Measurements from ENCODE around the gene TRERF1.
A peak's percentile ranks its signal among the peaks of the same experiment; 100 is the strongest.

Gene TRERF1

GRCh38 chr6:42264162-42264851 is 187.4 kb downstream of the TRERF1 start:
- Mint-ChIP-seq H3K27ac (no peak overlapping the region), H3K4me3 (no peak overlapping the region), H3K9me3 (no peaks in the 10 kb centered on the region), H3K27me3 (no peaks in the 10 kb centered on the region), H3K36me3 (ENCODE audit: low read depth) (peaks cover 47% of the 10 kb centered on the region), H3K4me1 (ENCODE audit: low read depth) (peaks cover 12% of the 10 kb centered on the region)
- no peak for DNase-seq

- Mint-ChIP-seq H3K9me3 (no peaks in the 10 kb centered on the region), H3K27ac (peak overlapping the region; percentile 28), H3K4me3 (no peak overlapping the region), H3K4me1 (ENCODE audit: low read depth) (peaks cover 11% of the 10 kb centered on the region), H3K36me3 (ENCODE audit: low read depth) (peaks cover 43% of the 10 kb centered on the region), H3K27me3 (no peaks in the 10 kb centered on the region)
- DNase-seq, result no peak
Measured at GRCh38 chr6:42263165-42263728, 188.5 kb downstream of the TRERF1 start.

GRCh38 chr6:42260972-42261371 is 190.8 kb downstream of the TRERF1 start:
- no peaks in the 10 kb centered on the region for H3K27me3 Mint-ChIP-seq
- H3K4me3 Mint-ChIP-seq, result no peak overlapping the region
- no peaks in the 10 kb centered on the region for H3K9me3 Mint-ChIP-seq
- DNase-seq, result peak; percentile 67
- peaks cover 51% of the 10 kb centered on the region for H3K36me3 Mint-ChIP-seq (ENCODE audit: low read depth)
- H3K27ac Mint-ChIP-seq, result peak overlapping the region; percentile 63
- H3K4me1 Mint-ChIP-seq (ENCODE audit: low read depth), result peaks cover 11% of the 10 kb centered on the region

GRCh38 chr6:42260396-42260888 is 191.3 kb downstream of the TRERF1 start:
- H3K27ac Mint-ChIP-seq, result peak overlapping the region; percentile 57
- H3K4me3 Mint-ChIP-seq, result no peak overlapping the region
- no peaks in the 10 kb centered on the region for H3K27me3 Mint-ChIP-seq
- H3K4me1 Mint-ChIP-seq (ENCODE audit: low read depth), result peaks cover 12% of the 10 kb centered on the region
- no peaks in the 10 kb centered on the region for H3K9me3 Mint-ChIP-seq
- peaks cover 56% of the 10 kb centered on the region for H3K36me3 Mint-ChIP-seq (ENCODE audit: low read depth)
- no peak for DNase-seq

GRCh38 chr6:42259841-42260395 is 191.8 kb downstream of the TRERF1 start:
- DNase-seq, result no peak
- peaks cover 61% of the 10 kb centered on the region for H3K36me3 Mint-ChIP-seq (ENCODE audit: low read depth)
- peaks cover 17% of the 10 kb centered on the region for H3K4me1 Mint-ChIP-seq (ENCODE audit: low read depth)
- H3K4me3 Mint-ChIP-seq, result no peak overlapping the region
- peak overlapping the region; percentile 57 for H3K27ac Mint-ChIP-seq
- no peaks in the 10 kb centered on the region for H3K27me3 Mint-ChIP-seq
- H3K9me3 Mint-ChIP-seq, result no peaks in the 10 kb centered on the region

- H3K4me3 Mint-ChIP-seq, result no peak overlapping the region
- DNase-seq, result no peak
- H3K9me3 Mint-ChIP-seq, result no peaks in the 10 kb centered on the region
- H3K4me1 Mint-ChIP-seq (ENCODE audit: low read depth), result peaks cover 20% of the 10 kb centered on the region
- H3K27ac Mint-ChIP-seq, result no peak overlapping the region
- H3K27me3 Mint-ChIP-seq, result no peaks in the 10 kb centered on the region
- peaks cover 63% of the 10 kb centered on the region for H3K36me3 Mint-ChIP-seq (ENCODE audit: low read depth)
Measured at GRCh38 chr6:42259286-42259685, 192.4 kb downstream of the TRERF1 start.

- Mint-ChIP-seq H3K9me3 (no peaks in the 10 kb centered on the region), H3K27ac (peak overlapping the region; percentile 19), H3K4me3 (no peak overlapping the region), H3K4me1 (ENCODE audit: low read depth) (peaks cover 20% of the 10 kb centered on the region), H3K27me3 (no peaks in the 10 kb centered on the region), H3K36me3 (ENCODE audit: low read depth) (peaks cover 66% of the 10 kb centered on the region)
- no peak for DNase-seq
Measured at GRCh38 chr6:42257614-42258013, 194.1 kb downstream of the TRERF1 start.

- DNase-seq, result no peak
- H3K27me3 Mint-ChIP-seq, result no peaks in the 10 kb centered on the region
- H3K4me1 Mint-ChIP-seq (ENCODE audit: low read depth), result peaks cover 19% of the 10 kb centered on the region
- peaks cover 70% of the 10 kb centered on the region for H3K36me3 Mint-ChIP-seq (ENCODE audit: low read depth)
- H3K9me3 Mint-ChIP-seq, result no peaks in the 10 kb centered on the region
- H3K27ac Mint-ChIP-seq, result no peak overlapping the region
- H3K4me3 Mint-ChIP-seq, result no peak overlapping the region
Measured at GRCh38 chr6:42257063-42257462, 194.7 kb downstream of the TRERF1 start.

- no peak for DNase-seq
- Mint-ChIP-seq H3K4me3 (no peak overlapping the region), H3K27ac (peak overlapping the region; percentile 63), H3K36me3 (ENCODE audit: low read depth) (peaks cover 76% of the 10 kb centered on the region), H3K27me3 (no peaks in the 10 kb centered on the region), H3K4me1 (ENCODE audit: low read depth) (peaks cover 9% of the 10 kb centered on the region), H3K9me3 (no peaks in the 10 kb centered on the region)
Measured at GRCh38 chr6:42255050-42255449, 196.7 kb downstream of the TRERF1 start.

- peaks cover 80% of the 10 kb centered on the region for H3K36me3 Mint-ChIP-seq (ENCODE audit: low read depth)
- peaks cover 9% of the 10 kb centered on the region for H3K4me1 Mint-ChIP-seq (ENCODE audit: low read depth)
- H3K27ac Mint-ChIP-seq, result peak overlapping the region; percentile 59
- H3K9me3 Mint-ChIP-seq, result no peaks in the 10 kb centered on the region
- DNase-seq, result no peak
- H3K4me3 Mint-ChIP-seq, result no peak overlapping the region
- no peaks in the 10 kb centered on the region for H3K27me3 Mint-ChIP-seq
Measured at GRCh38 chr6:42254505-42254904, 197.2 kb downstream of the TRERF1 start.

- no peak for DNase-seq
- H3K9me3 Mint-ChIP-seq, result no peaks in the 10 kb centered on the region
- peak overlapping the region; percentile 51 for H3K27ac Mint-ChIP-seq
- H3K4me3 Mint-ChIP-seq, result no peak overlapping the region
- peaks cover 77% of the 10 kb centered on the region for H3K36me3 Mint-ChIP-seq (ENCODE audit: low read depth)
- H3K27me3 Mint-ChIP-seq, result no peaks in the 10 kb centered on the region
- peaks cover 9% of the 10 kb centered on the region for H3K4me1 Mint-ChIP-seq (ENCODE audit: low read depth)
Measured at GRCh38 chr6:42251911-42252637, 199.7 kb downstream of the TRERF1 start.

- no peak for DNase-seq
- H3K27me3 Mint-ChIP-seq, result no peaks in the 10 kb centered on the region
- H3K4me3 Mint-ChIP-seq, result no peak overlapping the region
- H3K4me1 Mint-ChIP-seq (ENCODE audit: low read depth), result peaks cover 9% of the 10 kb centered on the region
- H3K36me3 Mint-ChIP-seq (ENCODE audit: low read depth), result peaks cover 71% of the 10 kb centered on the region
- H3K9me3 Mint-ChIP-seq, result no peaks in the 10 kb centered on the region
- H3K27ac Mint-ChIP-seq, result no peak overlapping the region
Measured at GRCh38 chr6:42251500-42251899, 200.2 kb downstream of the TRERF1 start.

- peaks cover 70% of the 10 kb centered on the region for H3K36me3 Mint-ChIP-seq (ENCODE audit: low read depth)
- H3K4me3 Mint-ChIP-seq, result no peak overlapping the region
- H3K9me3 Mint-ChIP-seq, result no peaks in the 10 kb centered on the region
- peaks cover 8% of the 10 kb centered on the region for H3K4me1 Mint-ChIP-seq (ENCODE audit: low read depth)
- no peak for DNase-seq
- H3K27me3 Mint-ChIP-seq, result no peaks in the 10 kb centered on the region
- no peak overlapping the region for H3K27ac Mint-ChIP-seq
Measured at GRCh38 chr6:42250274-42250931, 201.3 kb downstream of the TRERF1 start.

GRCh38 chr6:42249279-42249678 is 202.4 kb downstream of the TRERF1 start:
- H3K27ac Mint-ChIP-seq, result peak overlapping the region; percentile 34

More at GRCh38 chr6:42249279-42249678, 202.4 kb downstream of the TRERF1 start:
- Mint-ChIP-seq H3K27me3 (no peaks in the 10 kb centered on the region), H3K4me1 (ENCODE audit: low read depth) (no peaks in the 10 kb centered on the region), H3K4me3 (no peak overlapping the region), H3K9me3 (no peaks in the 10 kb centered on the region), H3K36me3 (ENCODE audit: low read depth) (peaks cover 68% of the 10 kb centered on the region)
- no peak for DNase-seq
